Spinal cord (tissue), 10 donors: ENCODE results near the gene CCSAP. TPM values are rescaled to one million over a fixed set of nuclear protein-coding genes. Genes with fewer than 3 reads are reported as not detected.
"Not testable (repeated sequence)": the region's sequence is repeated elsewhere in the genome, so short reads cannot be mapped to it uniquely, and the experiment has no call there.

Source experiments
- DNase-seq, 6 donors: peaks; one replicate each; pipeline versions ENCODE4 v3.0.0 to v3.0.0-alpha.2; 2013 to 2015; ENCODE audit warnings: low spot score in 6 of 6, low read depth in 4 of 6
- H3K27ac ChIP-seq: one replicate; pipeline ENCODE4 v1.5.1; 2013; ENCODE audit warnings: low read depth, low read length, control low read depth
- H3K27me3 ChIP-seq: one replicate; pipeline ENCODE4 v1.6.1; 2013; ENCODE audit warnings: low read length; ENCODE audit not compliant: control insufficient read depth, insufficient read depth
- H3K36me3 ChIP-seq: one replicate; pipeline ENCODE4 v1.6.1; 2013; ENCODE audit warnings: low read length; ENCODE audit not compliant: control insufficient read depth, insufficient read depth
- H3K4me1 ChIP-seq: one replicate; pipeline ENCODE4 v1.6.1; 2013; ENCODE audit warnings: low read length; ENCODE audit not compliant: control insufficient read depth, insufficient read depth
- H3K4me3 ChIP-seq: one replicate; pipeline ENCODE4 v1.5.1; 2013; ENCODE audit warnings: low read depth, low read length, control low read depth
- H3K9me3 ChIP-seq: one replicate; pipeline ENCODE4 v1.6.1; 2013; ENCODE audit warnings: low read length; ENCODE audit not compliant: control insufficient read depth, insufficient read depth
- WGBS: methylation state at CpG from one replicate; pipeline ENCODE4 v1.1.5; 2013; ENCODE audit warnings: missing lambda C conversion rate; ENCODE audit not compliant: insufficient coverage; 5-methylcytosine and 5-hydroxymethylcytosine counted together
- polyA plus RNA-seq, 2 donors: library from polyadenylated mRNA; unstranded; fragments of 120-200 nt; gene quantifications; one replicate each; pipeline ENCODE4 v1.2.1, GENCODE V29; 2013; ENCODE audit not compliant: insufficient read length in 2 of 2
- total RNA-seq, 2 donors: library from RNA; depleted of rRNA in 1 of 2; stranded (reverse); fragments of 120-200 nt in 1 of 2; fragments of >200 nt in 1 of 2; gene quantifications; one replicate each; pipeline versions ENCODE4 v1.2.3 to v1.2.4, GENCODE V29; 2013 to 2014
- donor health status: healthy.

The CCSAP gene
- total and polyA plus RNA-seq, 4 donors = 14.0 to 34.7 (median 21.2) TPM

DNA sequence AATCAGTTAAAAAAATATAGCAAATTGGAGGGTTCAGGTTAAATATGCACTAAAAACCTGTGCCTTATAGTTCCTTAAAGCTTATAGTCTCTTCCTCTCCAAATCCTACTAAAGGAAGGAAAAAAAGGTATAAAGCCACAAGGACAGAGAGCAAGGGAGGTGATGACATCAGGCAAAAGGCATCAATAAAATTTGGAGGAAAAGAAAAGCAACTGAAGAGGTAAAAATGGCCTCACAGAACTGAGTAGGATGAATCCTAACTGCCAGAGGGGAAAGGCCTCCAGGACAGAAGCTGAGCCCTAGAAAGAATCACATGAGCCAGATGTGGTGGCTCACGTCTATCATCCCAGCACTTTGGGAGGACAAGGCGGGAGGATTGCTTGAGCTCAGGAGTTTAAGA is 8.1 kb downstream of the CCSAP start:
- H3K4me3 ChIP-seq = no peak overlapping the region
- DNase-seq = no peak
- no peaks in the 10 kb centered on the region for H3K27me3 ChIP-seq
- peaks cover 3% of the 10 kb centered on the region for H3K4me1 ChIP-seq
- WGBS = 83% methylated on average over 1 of the region's 2 CpGs
- H3K36me3 ChIP-seq = peaks cover 11% of the 10 kb centered on the region
- peaks cover 3% of the 10 kb centered on the region for H3K9me3 ChIP-seq
- H3K27ac ChIP-seq = no peak overlapping the region

DNA sequence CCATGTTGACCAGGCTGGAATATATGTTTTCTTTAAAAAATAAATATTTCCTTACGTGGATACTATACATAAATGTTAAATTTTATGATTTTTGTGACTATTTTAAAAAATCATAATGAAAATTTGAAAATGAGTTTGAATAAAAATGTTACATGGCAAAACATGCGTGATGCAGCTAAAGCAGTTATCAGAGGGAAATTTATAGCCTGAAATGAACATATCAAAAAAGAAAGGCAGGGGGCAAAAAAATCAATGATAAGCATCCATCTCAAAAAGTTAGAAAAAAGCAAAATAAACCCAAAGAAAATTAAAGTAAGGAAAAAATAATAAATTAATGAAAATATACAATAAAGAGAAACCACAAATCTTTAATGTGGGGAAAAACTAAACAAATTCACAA is 8.6 kb downstream of the CCSAP start:
- H3K4me3 ChIP-seq = no peak overlapping the region
- peaks cover 8% of the 10 kb centered on the region for H3K36me3 ChIP-seq
- peaks cover under 1% of the 10 kb centered on the region for H3K4me1 ChIP-seq
- WGBS = no CpG with 5 or more reads among the region's 2 CpGs
- no peak for DNase-seq
- H3K27me3 ChIP-seq = no peaks in the 10 kb centered on the region
- H3K27ac ChIP-seq = no peak overlapping the region
- peaks cover 3% of the 10 kb centered on the region for H3K9me3 ChIP-seq

DNA sequence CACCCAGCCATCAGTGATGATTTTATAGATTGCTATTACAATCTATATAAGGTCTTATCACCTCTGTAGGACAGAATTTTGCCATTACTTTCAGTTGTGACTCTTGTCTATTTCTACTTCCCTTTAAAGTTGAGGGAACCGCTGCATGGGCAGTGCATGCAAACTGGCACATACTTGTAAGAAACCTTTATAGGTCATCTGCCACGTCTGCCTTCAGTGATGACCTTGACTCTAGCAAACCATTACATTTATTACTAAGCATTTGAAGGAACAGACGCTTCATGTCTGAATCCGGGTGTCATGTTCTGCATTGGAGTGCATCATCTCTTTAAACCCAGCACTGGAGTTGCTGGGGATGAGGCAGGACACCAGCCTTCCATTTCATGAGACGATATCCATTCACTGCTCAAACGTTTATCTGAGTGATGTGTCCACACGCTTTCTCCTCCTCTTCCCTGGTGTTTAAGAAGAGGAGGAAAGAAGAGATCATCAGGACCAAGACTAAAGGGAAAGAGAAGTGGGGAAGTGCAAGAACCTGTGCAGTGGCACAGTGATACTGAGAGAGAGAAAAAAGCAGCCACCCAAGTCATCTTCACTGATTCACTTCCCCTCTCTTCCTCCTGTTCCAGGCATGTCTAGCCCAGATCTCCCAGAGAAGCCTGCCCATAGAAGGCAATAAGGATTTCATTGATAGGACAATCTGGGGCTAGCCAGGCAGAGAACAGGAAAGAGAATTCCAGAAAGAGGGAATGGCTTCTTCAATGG is 14.1 kb downstream of the CCSAP start:
- 97% methylated on average over 6 of the region's 7 CpGs for WGBS
- Histone ChIP-seq H3K9me3 (no peaks in the 10 kb centered on the region), H3K27ac (no peak overlapping the region), H3K4me1 (peaks cover 4% of the 10 kb centered on the region), H3K4me3 (no peak overlapping the region), H3K27me3 (no peaks in the 10 kb centered on the region), H3K36me3 (peaks cover 9% of the 10 kb centered on the region)
- DNase-seq = no peak

DNA sequence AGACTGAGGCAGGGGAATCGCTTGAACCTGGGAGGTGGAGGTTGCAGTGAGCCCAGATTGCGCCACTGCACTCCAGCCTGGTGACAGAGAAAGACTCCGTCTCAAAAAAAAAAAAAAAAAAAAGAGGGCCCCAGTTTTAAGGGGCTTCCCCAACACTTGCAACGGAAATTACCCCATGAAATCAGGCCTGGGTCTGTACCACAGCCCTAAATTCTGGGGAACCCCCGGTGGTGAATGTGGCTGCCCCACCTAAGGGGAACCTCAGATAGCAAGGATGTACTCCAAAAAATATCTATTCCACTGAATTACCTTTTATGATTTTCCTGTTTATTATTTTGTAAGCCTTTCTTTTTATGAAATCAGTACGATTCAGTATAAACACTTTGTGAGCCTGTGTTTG is 15.1 kb downstream of the CCSAP start:
- 94% methylated on average over 2 of the region's 6 CpGs for WGBS
- not testable (repeated sequence) for H3K27ac ChIP-seq, H3K4me3 ChIP-seq, H3K4me1 ChIP-seq, H3K27me3 ChIP-seq, DNase-seq, H3K9me3 ChIP-seq
- peaks cover 12% of the 10 kb centered on the region for H3K36me3 ChIP-seq

DNA sequence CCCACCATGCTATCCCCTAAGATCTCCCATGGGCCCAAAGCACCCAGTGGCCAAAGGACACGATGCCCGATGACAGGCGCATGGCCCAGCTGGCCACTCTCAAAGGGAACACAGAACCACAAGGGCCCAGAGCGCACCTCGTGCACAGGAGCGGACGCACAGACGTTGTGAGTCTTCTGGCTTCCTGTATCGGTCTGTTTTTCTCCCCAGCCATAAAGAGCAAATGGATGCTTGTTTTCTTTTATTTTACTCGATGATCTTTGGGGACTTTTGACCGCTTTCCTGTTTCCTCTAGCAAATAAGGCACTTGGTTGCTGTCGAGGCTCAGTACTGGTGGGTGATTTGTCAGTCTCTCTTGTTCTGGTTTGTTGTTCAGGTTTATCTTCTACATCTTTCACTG is 16.2 kb downstream of the CCSAP start:
- WGBS = 96% methylated on average over 8 of the region's 12 CpGs
- H3K9me3 ChIP-seq = no peaks in the 10 kb centered on the region
- peaks cover 4% of the 10 kb centered on the region for H3K4me1 ChIP-seq
- no peaks in the 10 kb centered on the region for H3K27me3 ChIP-seq
- no peak for DNase-seq
- peaks cover 12% of the 10 kb centered on the region for H3K36me3 ChIP-seq
- no peak overlapping the region for H3K4me3 ChIP-seq
- H3K27ac ChIP-seq = no peak overlapping the region

DNA sequence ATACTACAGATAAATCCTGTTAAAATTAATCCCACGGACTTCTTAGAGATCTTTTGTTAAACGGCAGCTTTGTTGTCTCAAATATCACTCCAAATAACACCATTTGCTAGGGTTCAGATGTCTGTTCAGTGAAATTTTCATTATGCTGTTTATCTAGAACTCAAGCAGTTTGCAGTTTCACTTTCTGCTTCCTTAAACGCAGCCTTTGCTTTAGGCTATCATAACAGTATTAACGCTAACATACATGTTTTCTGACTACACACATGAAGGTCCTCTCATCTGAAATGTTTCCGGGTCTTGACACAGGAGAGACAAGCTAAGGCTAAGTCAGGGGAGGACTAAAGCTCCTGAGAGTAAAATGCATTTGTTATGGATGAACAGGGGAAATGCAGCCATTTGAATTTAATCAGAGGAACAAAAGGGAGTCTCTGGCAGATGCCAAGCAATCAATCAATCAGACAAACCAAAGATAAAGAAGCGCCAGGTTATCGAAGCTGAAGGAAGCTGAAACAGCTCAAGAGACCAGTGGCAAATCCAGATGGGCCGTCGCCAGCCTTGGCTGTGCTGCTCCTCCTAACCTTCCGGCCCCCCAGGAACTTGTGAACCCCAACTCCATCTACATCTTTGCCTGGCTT is 16.9 kb downstream of the CCSAP start:
- Histone ChIP-seq H3K27ac (no peak overlapping the region), H3K27me3 (no peaks in the 10 kb centered on the region), H3K4me3 (no peak overlapping the region), H3K4me1 (peaks cover 4% of the 10 kb centered on the region), H3K9me3 (no peaks in the 10 kb centered on the region), H3K36me3 (peaks cover 12% of the 10 kb centered on the region)
- WGBS = 54% methylated on average over 7 of the region's 10 CpGs
- peak in 1 of 6 donors; percentile 17 for DNase-seq

DNA sequence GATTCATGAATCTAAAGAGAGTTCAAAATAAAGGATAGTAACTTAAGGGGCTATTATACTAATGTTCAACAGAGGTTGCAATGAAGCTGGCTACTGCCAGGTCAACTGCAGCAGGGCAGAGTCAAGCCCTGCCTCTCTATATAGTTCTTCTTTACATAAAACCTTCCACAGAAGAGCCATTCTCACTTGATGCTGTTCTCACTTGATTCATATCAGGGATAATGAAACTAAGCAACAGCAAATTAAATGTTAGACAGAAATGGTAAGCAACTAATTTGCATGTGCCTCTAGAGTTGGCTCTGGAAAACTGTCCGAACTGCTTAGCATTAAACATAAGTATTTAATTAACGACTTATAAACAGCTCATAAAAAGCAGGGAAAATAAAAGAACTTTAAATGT is 17.4 kb downstream of the CCSAP start:
- H3K27ac ChIP-seq = no peak overlapping the region
- H3K4me3 ChIP-seq = no peak overlapping the region
- no CpG with 5 or more reads among the region's 2 CpGs for WGBS
- H3K36me3 ChIP-seq = peaks cover 12% of the 10 kb centered on the region
- peaks cover 4% of the 10 kb centered on the region for H3K4me1 ChIP-seq
- H3K9me3 ChIP-seq = no peaks in the 10 kb centered on the region
- no peak for DNase-seq
- no peaks in the 10 kb centered on the region for H3K27me3 ChIP-seq

DNA sequence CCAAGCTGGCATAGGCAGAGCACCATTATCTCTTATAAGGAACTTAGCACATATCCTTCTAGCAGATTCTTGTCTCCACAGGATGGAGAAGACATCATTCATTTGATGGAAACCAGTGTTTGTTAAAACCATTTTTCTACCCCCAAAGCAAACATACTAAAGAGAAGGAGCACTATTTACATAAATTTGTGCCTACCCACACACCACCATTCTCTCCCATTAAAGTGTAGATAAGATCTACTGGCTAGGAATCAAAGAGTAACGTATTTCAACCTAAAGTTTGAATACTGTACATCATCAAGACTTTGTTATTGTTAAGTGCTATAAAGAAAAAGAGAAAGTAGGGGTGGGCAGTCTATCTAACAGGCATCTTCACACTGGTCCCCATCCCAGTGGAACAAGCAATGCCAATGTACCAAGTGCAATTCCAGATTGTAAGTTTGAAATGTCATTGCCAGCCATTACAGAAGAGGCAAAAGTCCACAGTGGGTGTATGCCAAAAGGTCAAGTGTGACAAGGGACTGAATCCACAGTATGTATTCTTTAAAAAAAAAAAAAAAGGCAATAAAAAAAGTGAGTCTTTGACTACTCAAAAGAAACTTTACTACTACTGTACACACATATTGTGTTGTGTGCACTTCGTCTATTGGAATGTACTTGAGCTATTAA is 18.8 kb downstream of the CCSAP start:
- peaks cover 4% of the 10 kb centered on the region for H3K4me1 ChIP-seq
- H3K27me3 ChIP-seq = no peaks in the 10 kb centered on the region
- no peak for DNase-seq
- H3K27ac ChIP-seq = no peak overlapping the region
- no CpG with 5 or more reads among the region's 2 CpGs for WGBS
- no peak overlapping the region for H3K4me3 ChIP-seq
- H3K9me3 ChIP-seq = no peaks in the 10 kb centered on the region
- peaks cover 16% of the 10 kb centered on the region for H3K36me3 ChIP-seq

DNA sequence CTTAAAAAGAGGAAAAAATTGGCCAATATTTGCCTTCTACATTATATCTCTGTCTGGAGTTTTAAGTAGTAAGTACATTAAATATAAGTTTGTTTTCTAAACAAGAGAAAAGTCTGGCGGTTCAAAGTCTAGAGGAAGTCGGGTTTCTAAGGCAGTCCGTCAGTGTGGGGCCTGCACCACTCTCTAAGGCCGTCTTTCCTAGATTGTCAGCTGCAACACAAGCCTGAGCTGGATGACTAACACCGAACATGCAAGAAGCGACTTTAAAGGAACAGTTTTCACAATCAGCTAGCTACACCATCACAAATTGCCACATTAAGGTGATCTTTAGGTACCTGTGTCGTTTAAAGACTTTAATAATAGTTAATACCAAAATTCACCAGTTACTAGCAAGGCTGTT is 19.6 kb downstream of the CCSAP start:
- DNase-seq = no peak
- 90% methylated on average over 6 of the region's 7 CpGs for WGBS

More for the DNA sequence above, 19.6 kb downstream of the CCSAP start:
- Histone ChIP-seq H3K4me3 (no peak overlapping the region), H3K27me3 (no peaks in the 10 kb centered on the region), H3K27ac (no peak overlapping the region), H3K4me1 (peaks cover 4% of the 10 kb centered on the region), H3K36me3 (peaks cover 18% of the 10 kb centered on the region), H3K9me3 (no peaks in the 10 kb centered on the region)
